ENCODE data around the gene GMFB. TPM values are rescaled to one million over a fixed set of nuclear protein-coding genes. Genes with fewer than 3 reads are reported as not detected.
A peak's percentile ranks its signal among the peaks of the same experiment; 100 is the strongest.

GMFB gene
- total RNA-seq: 29.9 to 36.8 TPM (median 33.1 TPM) in 3 replicates
- long read RNA-seq, full-length matches to known transcripts: 55 of 63 reads
- long read RNA-seq, partial matches to known transcripts: 0 of 63 reads
- long read RNA-seq, other reads (novel, unspliced or antisense): 8 of 63 reads

- Mint-ChIP-seq H3K36me3 (ENCODE audit: low read depth) (peaks cover 4% of the 10 kb centered on the region), H3K4me1 (ENCODE audit: low read depth) (peaks cover 47% of the 10 kb centered on the region), H3K9me3 (ENCODE audit: low read depth) (no peaks in the 10 kb centered on the region), H3K27ac (ENCODE audit: unreplicated experiment) (peak within 1 kb of the TSS; percentile 97), H3K4me3 (ENCODE audit: unreplicated experiment) (peak within 1 kb of the TSS; percentile 85), H3K27me3 (ENCODE audit: low read depth) (no peaks in the 10 kb centered on the region)
- peak; percentile 94 for DNase-seq (ENCODE audit: low spot score)
- TF ChIP-seq CTCF (IDR thresholded peaks at IDR 0.05): peak; percentile 77
These were observed at the start of gene GMFB for GRCh38 chr14:54488646-54489317. GMFB (minus strand) TSS chr14:54488980; CDS start chr14:54488927, 53 bp downstream.

GRCh38 chr14:54538055-54538454, 49.3 kb upstream of the GMFB start:
- Mint-ChIP-seq H3K9me3 (ENCODE audit: low read depth) (peaks cover 6% of the 10 kb centered on the region), H3K27me3 (ENCODE audit: low read depth) (no peaks in the 10 kb centered on the region), H3K36me3 (ENCODE audit: low read depth) (peaks cover 9% of the 10 kb centered on the region), H3K27ac (ENCODE audit: unreplicated experiment) (no peak overlapping the region), H3K4me1 (ENCODE audit: low read depth) (no peaks in the 10 kb centered on the region), H3K4me3 (ENCODE audit: unreplicated experiment) (no peak overlapping the region)
- TF ChIP-seq CTCF (IDR thresholded peaks at IDR 0.05): no peak
- no peak for DNase-seq (ENCODE audit: low spot score)

DNA sequence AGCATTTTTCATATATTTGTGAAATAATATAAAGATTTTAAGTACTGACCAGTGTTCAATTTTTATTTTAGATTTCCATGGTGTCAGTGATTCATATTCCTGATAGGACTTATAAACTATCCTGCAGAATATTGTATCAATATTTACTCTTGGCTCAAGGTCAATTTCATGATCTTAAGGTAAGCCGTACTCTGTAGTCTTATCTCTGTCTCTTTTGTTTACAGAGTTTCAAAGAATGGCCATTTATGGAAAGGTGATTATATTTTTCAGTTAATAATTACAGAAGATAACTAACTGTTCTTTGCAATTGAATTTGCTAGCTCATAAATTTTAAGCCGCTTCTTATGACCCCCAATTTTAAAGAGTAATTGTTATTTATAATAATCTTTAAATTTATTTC, 48.9 kb upstream of the GMFB start:
- Mint-ChIP-seq H3K27me3 (ENCODE audit: low read depth) (no peaks in the 10 kb centered on the region), H3K27ac (ENCODE audit: unreplicated experiment) (no peak overlapping the region), H3K4me3 (ENCODE audit: unreplicated experiment) (no peak overlapping the region), H3K36me3 (ENCODE audit: low read depth) (peaks cover 9% of the 10 kb centered on the region), H3K9me3 (ENCODE audit: low read depth) (peaks cover 6% of the 10 kb centered on the region), H3K4me1 (ENCODE audit: low read depth) (no peaks in the 10 kb centered on the region)
- TF ChIP-seq CTCF (IDR thresholded peaks at IDR 0.05): no peak
- DNase-seq (ENCODE audit: low spot score): no peak

DNA sequence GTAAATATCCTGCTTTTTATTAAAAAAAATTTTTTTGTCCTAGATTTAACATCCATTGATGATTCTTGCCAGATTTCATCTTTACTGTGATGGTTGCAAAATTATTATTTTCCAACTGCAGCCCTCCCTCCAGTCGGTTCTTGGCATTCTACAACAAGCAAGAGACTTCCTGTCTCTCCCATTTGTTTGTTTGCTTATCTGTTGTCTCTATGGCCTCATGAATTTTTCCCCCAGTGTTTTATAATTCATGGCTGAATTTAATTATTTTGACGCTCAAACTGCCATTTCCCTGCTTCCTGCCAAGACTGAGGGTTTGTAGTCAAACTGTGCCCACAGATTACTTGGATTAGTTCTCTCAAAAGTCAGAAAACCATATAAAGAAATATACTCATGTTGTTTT, 46.9 kb upstream of the GMFB start:
- no peak overlapping the region for H3K27ac Mint-ChIP-seq (ENCODE audit: unreplicated experiment)
- no peak for DNase-seq (ENCODE audit: low spot score)
- peaks cover 9% of the 10 kb centered on the region for H3K36me3 Mint-ChIP-seq (ENCODE audit: low read depth)
- H3K27me3 Mint-ChIP-seq (ENCODE audit: low read depth): no peaks in the 10 kb centered on the region
- no peak for TF ChIP-seq CTCF (IDR thresholded peaks at IDR 0.05)
- H3K9me3 Mint-ChIP-seq (ENCODE audit: low read depth): peaks cover 6% of the 10 kb centered on the region
- H3K4me1 Mint-ChIP-seq (ENCODE audit: low read depth): no peaks in the 10 kb centered on the region
- no peak overlapping the region for H3K4me3 Mint-ChIP-seq (ENCODE audit: unreplicated experiment)

DNA sequence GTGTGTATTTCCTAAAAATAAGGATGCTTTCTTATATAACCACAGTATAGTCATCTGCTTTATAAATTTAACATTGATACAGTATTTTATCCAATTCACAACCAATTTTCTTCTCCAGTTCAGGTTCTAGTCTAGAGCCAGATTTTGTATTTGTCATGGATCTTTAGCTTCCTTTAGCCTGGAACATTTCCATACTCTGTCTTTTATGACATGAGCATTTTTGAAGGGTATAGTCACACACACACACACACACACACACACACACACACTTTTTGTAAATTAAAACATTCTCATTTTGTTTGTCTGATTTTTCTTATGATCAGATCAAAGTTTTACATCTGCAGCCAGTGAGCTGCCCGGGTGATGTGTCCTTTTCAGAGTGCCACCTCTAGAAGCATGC, 46.3 kb upstream of the GMFB start:
- no peak for TF ChIP-seq CTCF (IDR thresholded peaks at IDR 0.05)
- Mint-ChIP-seq H3K4me1 (ENCODE audit: low read depth) (no peaks in the 10 kb centered on the region), H3K9me3 (ENCODE audit: low read depth) (peaks cover 6% of the 10 kb centered on the region), H3K27me3 (ENCODE audit: low read depth) (no peaks in the 10 kb centered on the region), H3K36me3 (ENCODE audit: low read depth) (peaks cover 8% of the 10 kb centered on the region), H3K4me3 (ENCODE audit: unreplicated experiment) (no peak overlapping the region), H3K27ac (ENCODE audit: unreplicated experiment) (no peak overlapping the region)
- no peak for DNase-seq (ENCODE audit: low spot score)
